Umbilical cord (tissue), 2 donors: ENCODE results near the gene MSI2. TPM values are rescaled to one million over a fixed set of nuclear protein-coding genes. Genes with fewer than 3 reads are reported as not detected.
A peak's percentile ranks its signal among the peaks of the same experiment; 100 is the strongest.
"Not testable (repeated sequence)": the region's sequence is repeated elsewhere in the genome, so short reads cannot be mapped to it uniquely, and the experiment has no call there.

Experiments used
- DNase-seq: peaks from one replicate; pipeline ENCODE4 v3.0.0-alpha.2; 2015; ENCODE audit warnings: low spot score
- total RNA-seq: library from RNA; depleted of rRNA; stranded (reverse); fragments of >200 nt; gene quantifications from one replicate; pipeline ENCODE4 v1.2.3, GENCODE V29; 2014; ENCODE audit warnings: low replicate concordance; ENCODE audit not compliant: insufficient read depth

Gene MSI2
- total RNA-seq, 1 donor from 2014 or later = 62.6 TPM

DNA sequence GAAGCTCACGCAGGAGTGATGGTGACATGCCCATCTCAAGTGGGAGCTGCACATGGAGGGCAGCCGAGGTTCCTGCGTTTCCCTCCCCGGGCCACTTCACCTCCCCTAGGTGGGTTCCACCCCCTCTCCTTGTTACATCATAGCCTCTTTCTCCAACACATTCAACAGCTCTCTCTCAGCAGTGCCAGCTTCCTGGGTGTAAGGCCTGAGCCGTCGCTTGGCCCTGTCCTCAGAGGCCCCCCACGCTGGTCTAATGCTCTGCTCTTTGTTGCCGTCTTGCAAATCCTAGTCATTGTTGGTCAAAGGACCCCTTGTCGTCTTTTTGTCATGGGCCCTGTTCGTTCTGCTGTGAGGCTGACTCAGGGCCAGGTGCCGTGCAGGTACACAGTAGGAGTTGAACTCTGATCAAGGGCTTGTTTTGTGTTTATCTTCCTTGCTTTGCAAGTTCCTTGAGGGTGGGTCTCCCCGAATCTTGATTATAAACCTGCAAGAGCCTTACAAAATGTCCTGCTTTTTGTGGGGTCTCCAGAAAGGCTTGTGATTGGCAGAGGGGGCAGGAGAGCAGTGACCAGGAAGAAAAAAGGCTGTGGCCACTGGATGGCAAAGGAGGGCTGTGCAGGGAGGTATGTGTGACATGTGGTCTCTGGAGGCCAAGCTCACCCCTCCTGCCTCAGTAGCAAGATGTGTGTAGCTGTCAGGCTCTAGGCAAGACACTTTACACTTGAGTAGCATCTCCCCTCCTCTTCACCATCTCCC, 352.2 kb downstream of the MSI2 start:
- no peak for DNase-seq

- DNase-seq = no peak
Observed at GRCh38 chr17:57609125-57609877, 353.0 kb downstream of the MSI2 start.

DNA sequence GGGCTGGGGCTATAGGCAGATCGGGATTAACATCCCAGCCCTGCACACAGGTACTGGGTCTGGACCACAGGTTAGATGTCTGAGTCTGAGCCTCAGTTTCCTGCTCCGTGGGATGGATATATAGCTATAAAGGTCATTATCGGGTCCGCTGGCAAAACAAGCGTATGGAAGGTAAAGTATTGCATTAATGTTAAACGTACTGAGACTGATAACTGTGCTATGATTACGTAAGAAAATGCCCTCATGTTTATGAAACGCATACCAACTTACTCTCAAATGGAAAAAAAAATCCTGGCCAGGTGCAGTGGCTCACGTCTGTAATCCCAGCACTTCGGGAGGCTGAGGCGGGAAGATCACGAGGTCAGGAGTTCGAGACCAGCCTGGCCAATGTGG, 353.6 kb downstream of the MSI2 start:
- no peak for DNase-seq

- no peak for DNase-seq
Observed at GRCh38 chr17:57612202-57613071, 356.1 kb downstream of the MSI2 start.

- no peak for DNase-seq
Observed at GRCh38 chr17:57614742-57615141, 358.4 kb downstream of the MSI2 start.

GRCh38 chr17:57615836-57616757, 359.8 kb downstream of the MSI2 start:
- no peak for DNase-seq

- no peak for DNase-seq
Observed at GRCh38 chr17:57617218-57617617, 360.9 kb downstream of the MSI2 start.

DNA sequence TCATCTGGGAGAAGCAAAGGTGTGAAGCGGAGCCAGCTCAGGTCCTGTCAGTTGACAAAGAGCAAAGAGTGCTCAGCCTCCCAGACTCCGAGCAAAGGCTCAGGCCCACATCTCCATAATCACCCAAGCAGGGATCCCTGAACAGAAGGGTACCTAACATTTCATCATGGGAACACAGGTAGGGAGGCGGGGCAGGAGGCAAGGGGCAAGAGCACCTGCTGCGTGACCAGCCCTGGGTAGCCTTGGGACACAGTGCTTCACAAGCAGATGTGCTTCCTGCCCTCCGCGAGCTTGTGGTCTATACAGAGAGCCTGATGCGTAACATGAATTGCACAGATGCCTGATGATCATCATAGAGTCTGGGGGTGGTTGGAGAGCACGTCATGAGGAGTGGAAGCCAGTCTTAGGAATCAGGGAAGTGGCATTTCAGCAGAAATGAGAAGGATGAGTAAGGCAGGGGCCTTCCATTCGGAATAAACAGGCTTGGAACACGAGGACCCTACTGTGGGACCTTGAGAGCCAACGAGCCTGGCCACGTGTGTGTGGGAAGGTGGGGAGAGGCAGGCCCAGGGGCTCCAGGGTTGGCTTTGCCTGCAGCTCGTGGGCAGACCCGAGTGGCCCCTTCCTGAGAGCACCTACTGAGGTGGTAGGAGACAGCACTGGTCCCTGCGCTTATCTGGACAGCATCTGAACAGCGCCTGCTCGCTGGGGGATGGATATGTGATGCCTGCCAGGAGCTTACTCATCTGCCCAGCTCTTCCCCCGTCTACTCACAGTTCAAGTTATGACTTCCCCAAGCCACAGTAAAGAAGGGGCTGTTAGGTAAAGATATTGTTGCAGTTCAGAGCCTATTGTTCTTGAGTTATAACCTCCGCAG, 363.0 kb downstream of the MSI2 start:
- DNase-seq = no peak

GRCh38 chr17:57620576-57620975, 364.3 kb downstream of the MSI2 start:
- no peak for DNase-seq

DNA sequence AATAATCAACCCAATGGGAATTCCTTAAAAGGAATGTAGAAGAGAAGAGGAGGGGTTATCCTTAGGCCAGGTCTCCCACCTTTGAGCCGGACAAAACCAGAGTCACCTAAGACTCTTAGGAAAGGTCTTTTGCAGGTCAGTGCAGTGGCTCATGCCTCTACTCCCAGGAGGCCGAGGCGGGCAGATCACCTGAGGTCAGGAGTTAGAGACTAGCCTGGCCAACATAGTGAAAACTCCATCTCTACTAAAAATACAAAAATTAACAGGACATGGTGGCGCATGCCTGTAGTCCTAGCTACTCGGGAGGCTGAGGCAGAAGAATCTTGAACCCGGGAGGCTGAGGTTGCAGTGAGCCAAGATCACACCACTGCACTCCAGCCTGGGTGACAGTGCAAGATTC, 365.5 kb downstream of the MSI2 start:
- DNase-seq = not testable (repeated sequence)

- no peak for DNase-seq
Observed at GRCh38 chr17:57622306-57622682, 366.0 kb downstream of the MSI2 start.

- DNase-seq = peak; percentile 89
Observed at GRCh38 chr17:57622683-57623433, 366.5 kb downstream of the MSI2 start.

DNA sequence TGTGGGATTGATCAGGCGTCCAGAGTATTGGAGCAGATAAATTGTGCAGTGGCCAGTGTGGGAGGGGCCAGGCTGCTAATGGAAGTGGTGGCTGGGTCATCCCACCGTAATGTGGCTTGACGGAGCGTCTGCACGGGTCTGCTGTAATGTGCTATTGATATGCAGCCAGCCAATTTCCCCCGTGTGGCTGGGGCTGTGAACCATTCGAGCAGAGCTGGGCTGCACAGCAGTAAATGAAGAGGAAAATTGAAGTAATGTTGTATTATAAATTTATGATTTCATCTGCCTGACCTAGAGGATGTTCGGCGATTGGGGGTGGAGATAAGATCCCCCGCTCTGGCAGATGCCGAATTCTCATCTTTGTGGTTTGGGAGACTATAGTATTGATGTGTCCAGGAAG, 367.3 kb downstream of the MSI2 start:
- no peak for DNase-seq

DNA sequence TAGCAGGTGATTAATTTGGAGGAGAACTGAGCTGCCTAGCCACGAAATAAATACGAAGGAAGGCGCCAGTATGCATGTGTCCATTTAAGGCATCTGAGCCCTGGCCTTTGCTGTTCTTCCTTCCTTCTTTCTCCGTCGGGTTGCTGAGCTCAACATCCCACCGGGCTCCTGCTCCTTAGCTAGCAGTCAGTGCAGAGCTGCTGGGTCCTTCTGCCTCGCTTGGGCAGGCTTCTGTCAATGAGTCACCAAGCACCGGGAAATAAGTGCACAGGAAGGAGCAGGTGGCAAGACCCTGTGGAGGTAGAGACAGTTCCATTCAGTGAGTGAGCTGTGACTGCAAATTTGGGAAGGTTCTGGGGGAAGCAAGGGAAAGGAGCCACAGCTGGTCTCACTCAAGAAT, 368.1 kb downstream of the MSI2 start:
- DNase-seq = no peak

GRCh38 chr17:57625511-57625910, 369.2 kb downstream of the MSI2 start:
- DNase-seq = no peak

DNA sequence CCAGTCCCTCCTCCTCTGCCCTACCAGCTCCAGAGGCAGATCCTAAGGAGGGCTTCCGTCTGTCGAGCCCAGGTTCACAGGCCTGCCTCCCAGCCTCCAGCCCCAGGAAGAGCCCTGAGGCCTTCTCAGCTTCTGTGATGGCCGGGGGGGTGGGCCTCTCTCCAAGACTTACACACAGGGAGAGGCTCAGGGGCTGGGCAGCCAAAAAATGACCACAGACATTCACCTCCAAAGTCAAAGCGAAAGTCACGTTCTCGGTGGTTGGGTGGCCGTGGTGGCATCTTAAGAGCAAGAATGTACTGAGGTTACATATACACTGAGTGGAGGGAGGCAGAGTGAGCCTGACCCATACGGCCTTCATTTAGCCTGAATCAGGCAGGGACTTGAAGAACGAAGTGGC, 369.6 kb downstream of the MSI2 start:
- DNase-seq = no peak

DNA sequence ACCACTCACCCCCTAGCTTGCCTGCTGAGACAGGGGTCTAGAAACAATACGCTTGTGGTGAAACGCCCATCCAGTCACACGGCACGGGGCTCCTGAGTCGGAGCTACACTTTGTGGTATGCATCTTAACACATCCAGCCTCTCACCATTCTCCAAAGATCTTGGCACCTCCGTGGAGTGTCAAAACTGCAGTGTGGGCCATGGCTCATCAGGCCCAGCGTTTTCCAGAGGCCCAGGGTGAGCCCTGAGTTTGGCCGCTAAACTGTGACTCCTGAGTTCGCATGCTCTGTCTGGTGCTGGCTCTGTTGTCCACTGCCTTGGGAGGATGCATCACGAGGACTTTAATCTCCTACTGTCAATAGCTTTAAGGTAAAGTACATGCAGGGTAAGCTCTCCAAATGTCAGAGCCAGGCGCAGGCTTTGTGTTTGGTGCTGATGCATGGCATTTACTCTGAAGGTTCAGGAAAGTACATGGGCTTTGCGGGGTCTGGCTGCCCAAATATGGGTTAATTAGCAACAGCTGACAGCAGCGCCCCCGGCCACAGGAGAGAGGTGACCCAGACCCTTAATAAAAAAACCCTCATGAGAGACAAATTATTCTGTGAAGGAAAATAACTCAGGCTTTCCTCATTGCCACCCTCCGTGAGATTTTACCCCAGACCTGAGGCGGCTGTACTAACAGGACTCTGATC, 370.3 kb downstream of the MSI2 start:
- no peak for DNase-seq

GRCh38 chr17:57627591-57627990, 371.3 kb downstream of the MSI2 start:
- DNase-seq = no peak

GRCh38 chr17:57628421-57628820, 372.1 kb downstream of the MSI2 start:
- DNase-seq = no peak
